Activated CD4-positive, alpha-beta T cell treated with anti-CD3 and anti-CD28 coated beads for 36 hours (primary cell): ENCODE results near the gene TBL1X. TPM values are rescaled to one million over a fixed set of nuclear protein-coding genes. Genes with fewer than 3 reads are reported as not detected.
"Not testable (repeated sequence)": the region's sequence is repeated elsewhere in the genome, so short reads cannot be mapped to it uniquely, and the experiment has no call there.

Experiments
- ATAC-seq: fragments of 200-7000 bp; cut with Tn5 transposase; one replicate; pipeline ENCODE4 v1.10.0; 2021; ENCODE audit warnings: mild to moderate bottlenecking, moderate library complexity
- CTCF ChIA-PET: fragments of 350-600 bp; sonication (Branson Sonifier 250); formaldehyde crosslinking; loops from one replicate; lab custom pipeline; 2021; ENCODE audit warnings: antibody characterized with exemption; lab: Charles Lee
- POLR2A ChIA-PET: fragments of 350-600 bp; sonication (Branson Sonifier 250); formaldehyde crosslinking; loops from one replicate; lab custom pipeline; 2021; ENCODE audit warnings: antibody characterized with exemption, inconsistent platforms; lab: Charles Lee
- DNase-seq: peaks from one replicate; pipeline ENCODE4 v3.0.0-alpha.2; 2020
- H3K27ac Mint-ChIP-seq: one replicate; pipeline ENCODE4 v1.8.0; 2021; ENCODE audit warnings: mixed read lengths
- H3K27me3 Mint-ChIP-seq: one replicate; pipeline ENCODE4 v1.8.0; 2021; ENCODE audit warnings: mixed read lengths
- H3K36me3 Mint-ChIP-seq: one replicate; pipeline ENCODE4 v1.8.0; 2021; ENCODE audit warnings: low read depth, mixed read lengths
- H3K4me1 Mint-ChIP-seq: one replicate; pipeline ENCODE4 v1.8.0; 2021; ENCODE audit warnings: mixed read lengths
- H3K4me3 Mint-ChIP-seq: one replicate; pipeline ENCODE4 v1.8.0; 2021; ENCODE audit warnings: mild to moderate bottlenecking, moderate library complexity, mixed read lengths
- H3K9me3 Mint-ChIP-seq: one replicate; pipeline ENCODE4 v1.8.0; 2021; ENCODE audit warnings: low read depth, mixed read lengths
- intact Hi-C, 2 experiments: fragments of 100-400 bp; cut with DNase I in 1 of 2; cut with micrococcal nuclease in 1 of 2; formaldehyde crosslinking; loops; one replicate each; pipeline versions ENCODE4 v1.14.2 to v1.15.1; 2022 to 2024; cut with DNase I, micrococcal nuclease
- total RNA-seq, 2 experiments: library from RNA; stranded (reverse); gene quantifications; one replicate each; pipeline ENCODE4 v1.2.3, GENCODE V29; 2021

The TBL1X gene
- total RNA-seq, 2 experiments from 2014 or later = 21.2 to 24.2 TPM

GRCh38 chrX:9462456-9462855, 2.4 kb upstream of the TBL1X start:
- no peak for DNase-seq
- POLR2A ChIA-PET = interaction anchor here (0.7 kb wide), 1 partner anchor 458 kb away, joined by 3 read pairs; no protein-coding TSS in a partner anchor
- peak overlapping the region; percentile 78 for H3K27ac Mint-ChIP-seq
- no peaks in the 10 kb centered on the region for H3K9me3 Mint-ChIP-seq
- H3K4me3 Mint-ChIP-seq = no peak overlapping the region
- no peaks in the 10 kb centered on the region for H3K36me3 Mint-ChIP-seq
- H3K27me3 Mint-ChIP-seq = no peaks in the 10 kb centered on the region
- peaks cover 40% of the 10 kb centered on the region for H3K4me1 Mint-ChIP-seq
- intact Hi-C loops = loop anchor here (2.0 to 10.0 kb wide), 4 partner anchors 110 to 488 kb away; no protein-coding TSS in a partner anchor
- no peak for ATAC-seq
- CTCF ChIA-PET = interaction anchor here (0.6 to 0.8 kb wide), 3 partner anchors 15 to 145 kb away, joined by 3 to 4 read pairs (median 3); no protein-coding TSS in a partner anchor

- H3K9me3 Mint-ChIP-seq = no peaks in the 10 kb centered on the region
- CTCF ChIA-PET = no interaction called here
- H3K4me3 Mint-ChIP-seq = peak overlapping the region; percentile 74
- POLR2A ChIA-PET = no interaction called here
- DNase-seq = peak; percentile 51
- intact Hi-C loops = loop anchor here (2.0 to 10.0 kb wide), 5 partner anchors 211 to 552 kb away; no protein-coding TSS in a partner anchor
- H3K27me3 Mint-ChIP-seq = no peaks in the 10 kb centered on the region
- no peak overlapping the region for H3K27ac Mint-ChIP-seq
- ATAC-seq = peak; percentile 14
- H3K4me1 Mint-ChIP-seq = peaks cover 42% of the 10 kb centered on the region
- H3K36me3 Mint-ChIP-seq = peaks cover 11% of the 10 kb centered on the region
These were observed 694 bp downstream of the TBL1X start for GRCh38 chrX:9465380-9466123.

GRCh38 chrX:9466124-9466495, 1.3 kb downstream of the TBL1X start:
- intact Hi-C loops = loop anchor here (5.0 to 10.0 kb wide), 3 partner anchors 301 to 551 kb away; no protein-coding TSS in a partner anchor
- H3K27ac Mint-ChIP-seq = peak overlapping the region; percentile 63
- H3K36me3 Mint-ChIP-seq = peaks cover 15% of the 10 kb centered on the region
- peaks cover 44% of the 10 kb centered on the region for H3K4me1 Mint-ChIP-seq
- ChIA-PET POLR2A (no interaction called here), CTCF (no interaction called here)
- no peaks in the 10 kb centered on the region for H3K27me3 Mint-ChIP-seq
- peak; percentile 5 for ATAC-seq
- no peaks in the 10 kb centered on the region for H3K9me3 Mint-ChIP-seq
- peak; percentile 49 for DNase-seq
- H3K4me3 Mint-ChIP-seq = peak overlapping the region; percentile 74

GRCh38 chrX:9466736-9467135, 1.9 kb downstream of the TBL1X start:
- peaks cover 43% of the 10 kb centered on the region for H3K4me1 Mint-ChIP-seq
- H3K4me3 Mint-ChIP-seq = peak overlapping the region; percentile 74
- H3K27me3 Mint-ChIP-seq = no peaks in the 10 kb centered on the region
- peaks cover 16% of the 10 kb centered on the region for H3K36me3 Mint-ChIP-seq
- H3K27ac Mint-ChIP-seq = peak overlapping the region; percentile 63
- ATAC-seq (no peak), DNase-seq (no peak)
- intact Hi-C loops = loop anchor here (5.0 to 10.0 kb wide), 3 partner anchors 302 to 551 kb away; no protein-coding TSS in a partner anchor
- POLR2A ChIA-PET = interaction anchor here (0.6 kb wide), 1 partner anchor 212 kb away, joined by 3 read pairs; no protein-coding TSS in a partner anchor
- no peaks in the 10 kb centered on the region for H3K9me3 Mint-ChIP-seq
- CTCF ChIA-PET = no interaction called here

DNA sequence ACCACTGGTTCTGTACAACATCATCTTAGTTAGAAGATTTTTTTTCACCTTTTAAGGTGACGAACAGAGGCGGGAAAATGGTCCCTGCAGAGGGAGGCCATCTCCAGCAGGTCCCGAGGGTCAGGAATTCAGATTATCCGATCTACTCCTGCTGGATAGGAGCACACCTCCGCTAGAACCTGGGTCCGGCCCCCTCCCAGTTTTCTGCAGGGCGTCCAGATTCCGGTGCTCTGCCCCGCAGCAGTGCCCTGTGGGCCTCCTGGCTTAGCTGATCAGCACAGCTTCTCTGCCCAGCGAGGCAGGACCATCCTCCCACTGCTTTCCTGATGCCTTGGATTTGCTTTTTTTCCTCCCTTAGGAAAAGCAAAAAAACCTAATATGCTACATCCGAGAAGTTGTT, 2.3 kb downstream of the TBL1X start:
- ATAC-seq (no peak), DNase-seq (no peak)
- ChIA-PET CTCF (no interaction called here), POLR2A (interaction anchor here (0.6 kb wide), 1 partner anchor 212 kb away, joined by 3 read pairs; no protein-coding TSS in a partner anchor)
- Mint-ChIP-seq H3K27ac (no peak overlapping the region), H3K27me3 (no peaks in the 10 kb centered on the region), H3K4me3 (peak overlapping the region; percentile 74), H3K36me3 (peaks cover 16% of the 10 kb centered on the region), H3K9me3 (no peaks in the 10 kb centered on the region), H3K4me1 (peaks cover 39% of the 10 kb centered on the region)
- intact Hi-C loops = loop anchor here (5.0 to 10.0 kb wide), 3 partner anchors 302 to 550 kb away; no protein-coding TSS in a partner anchor

- DNase-seq (no peak), ATAC-seq (no peak)
- Mint-ChIP-seq H3K4me1 (peaks cover 33% of the 10 kb centered on the region), H3K4me3 (no peak overlapping the region), H3K27me3 (no peaks in the 10 kb centered on the region), H3K9me3 (no peaks in the 10 kb centered on the region), H3K36me3 (peaks cover 16% of the 10 kb centered on the region), H3K27ac (no peak overlapping the region)
- POLR2A ChIA-PET = no interaction called here
- CTCF ChIA-PET = no interaction called here
- intact Hi-C loops = loop anchor here (5.0 to 10.0 kb wide), 3 partner anchors 303 to 550 kb away; no protein-coding TSS in a partner anchor
These were observed 2.9 kb downstream of the TBL1X start for GRCh38 chrX:9467751-9468150.

DNA sequence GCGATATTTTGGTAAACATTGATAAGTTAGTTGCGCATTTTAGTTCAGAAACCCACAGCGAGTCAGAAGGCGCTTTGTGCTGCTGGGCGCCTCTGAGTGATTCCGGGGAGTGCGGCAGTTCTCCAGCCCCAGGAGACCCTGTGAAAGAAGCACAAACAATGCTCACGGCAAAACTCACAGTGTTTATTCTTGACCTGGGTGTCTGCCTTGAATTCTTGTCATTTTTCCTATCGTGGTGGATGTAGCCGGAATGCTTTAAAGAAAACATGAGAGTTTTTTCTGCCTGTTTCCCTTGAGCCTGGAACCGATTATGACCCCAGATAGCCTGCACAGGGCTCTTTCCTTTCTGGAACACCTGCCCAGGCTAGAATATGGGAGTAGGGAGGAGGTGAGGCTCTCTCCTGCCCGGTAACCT, 6.7 kb downstream of the TBL1X start:
- POLR2A ChIA-PET = no interaction called here

GRCh38 chrX:9473708-9474107, 8.8 kb downstream of the TBL1X start:
- CTCF ChIA-PET = no interaction called here
- H3K9me3 Mint-ChIP-seq = no peaks in the 10 kb centered on the region
- no peak for ATAC-seq
- DNase-seq = no peak
- H3K27me3 Mint-ChIP-seq = no peaks in the 10 kb centered on the region
- intact Hi-C loops = no loop called here
- no peak overlapping the region for H3K4me3 Mint-ChIP-seq
- no peak overlapping the region for H3K27ac Mint-ChIP-seq
- H3K36me3 Mint-ChIP-seq = peaks cover 17% of the 10 kb centered on the region
- H3K4me1 Mint-ChIP-seq = peaks cover 36% of the 10 kb centered on the region
- POLR2A ChIA-PET = no interaction called here

More for the DNA sequence above, 6.7 kb downstream of the TBL1X start:
- peaks cover 22% of the 10 kb centered on the region for H3K36me3 Mint-ChIP-seq
- H3K27me3 Mint-ChIP-seq = no peaks in the 10 kb centered on the region
- no peak for DNase-seq
- no peak overlapping the region for H3K27ac Mint-ChIP-seq
- no peak overlapping the region for H3K4me3 Mint-ChIP-seq
- H3K9me3 Mint-ChIP-seq = no peaks in the 10 kb centered on the region
- peaks cover 38% of the 10 kb centered on the region for H3K4me1 Mint-ChIP-seq
- ATAC-seq = no peak
- CTCF ChIA-PET = no interaction called here
- intact Hi-C loops = no loop called here

DNA sequence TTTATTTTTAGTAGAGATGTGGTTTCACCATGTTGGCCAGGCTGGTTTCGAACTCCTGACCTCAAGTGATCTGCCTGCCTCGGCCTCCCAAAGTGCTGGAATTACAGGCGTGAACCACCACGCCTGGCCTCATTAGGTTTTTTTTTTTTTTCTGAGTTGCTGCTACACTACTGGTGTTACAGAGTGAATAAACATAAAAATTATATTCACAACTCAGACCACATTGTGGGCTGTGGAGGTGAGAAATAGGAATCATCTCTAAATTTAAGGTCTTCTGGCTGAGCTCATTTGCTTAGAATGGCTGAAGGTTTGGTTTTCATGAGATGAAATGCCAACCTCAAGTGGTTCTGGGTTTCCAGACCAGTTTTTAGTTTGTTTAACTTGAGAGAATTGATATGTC, 10.6 kb downstream of the TBL1X start:
- CTCF ChIA-PET, H3K27ac Mint-ChIP-seq, H3K4me3 Mint-ChIP-seq, intact Hi-C loops, POLR2A ChIA-PET, H3K27me3 Mint-ChIP-seq, H3K9me3 Mint-ChIP-seq, ATAC-seq, DNase-seq: not testable (repeated sequence)
- Mint-ChIP-seq H3K36me3 (peaks cover 16% of the 10 kb centered on the region), H3K4me1 (peaks cover 34% of the 10 kb centered on the region)

- CTCF ChIA-PET = no interaction called here
- H3K4me1 Mint-ChIP-seq = peaks cover 31% of the 10 kb centered on the region
- intact Hi-C loops = no loop called here
These were observed 11.1 kb downstream of the TBL1X start for GRCh38 chrX:9475984-9476383.

GRCh38 chrX:9476810-9477575, 12.1 kb downstream of the TBL1X start:
- Mint-ChIP-seq H3K9me3 (no peaks in the 10 kb centered on the region), H3K36me3 (peaks cover 15% of the 10 kb centered on the region), H3K27ac (no peak overlapping the region), H3K27me3 (no peaks in the 10 kb centered on the region), H3K4me3 (no peak overlapping the region), H3K4me1 (peaks cover 32% of the 10 kb centered on the region)
- POLR2A ChIA-PET = no interaction called here
- intact Hi-C loops = no loop called here
- ATAC-seq = no peak
- CTCF ChIA-PET = interaction anchor here (0.8 kb wide), 1 partner anchor 14 kb away, joined by 4 read pairs; no protein-coding TSS in a partner anchor
- DNase-seq = no peak

More at GRCh38 chrX:9475984-9476383, 11.1 kb downstream of the TBL1X start:
- DNase-seq (no peak), ATAC-seq (no peak)
- H3K9me3 Mint-ChIP-seq = no peaks in the 10 kb centered on the region
- no peaks in the 10 kb centered on the region for H3K27me3 Mint-ChIP-seq
- H3K4me3 Mint-ChIP-seq = no peak overlapping the region
- POLR2A ChIA-PET = no interaction called here
- H3K27ac Mint-ChIP-seq = no peak overlapping the region
- H3K36me3 Mint-ChIP-seq = peaks cover 15% of the 10 kb centered on the region
